SK-N-SH treated with all-trans-retinoic acid at 6 μM for 48 hours (cell line): ENCODE data around the gene TSKS.

Experiments used
- ATAC-seq: fragments of 200-7000 bp; cut with Tn5 transposase; 3 replicates; pipeline ENCODE4 v1.9.1; 2020; ENCODE audit warnings: mild to moderate bottlenecking, moderate library complexity
- ARNTL ChIP-seq: fragments of 450-650 bp; formaldehyde crosslinking; IDR thresholded peaks from 2 replicates; pipeline ENCODE4 v1.5.0; 2020; ENCODE audit warnings: low read depth, mild to moderate bottlenecking, moderate library complexity, borderline replicate concordance
- BACH2 ChIP-seq: fragments of 250-450 bp; sonication (Bioruptor Pico); IDR thresholded peaks from 2 replicates; pipeline ENCODE4 v1.9.0; 2021; ENCODE audit warnings: mild to moderate bottlenecking, borderline replicate concordance
- CSDC2 ChIP-seq: fragments of 250-450 bp; sonication (Bioruptor Pico); IDR thresholded peaks from 2 replicates; pipeline ENCODE4 v1.5.0; 2020; ENCODE audit warnings: mild to moderate bottlenecking, moderate library complexity
- ESRRG ChIP-seq: fragments of 250-450 bp; sonication (Bioruptor Pico); IDR thresholded peaks from 2 replicates; pipeline ENCODE4 v1.6.1; 2021; ENCODE audit warnings: mild to moderate bottlenecking
- GLIS3 ChIP-seq: fragments of 250-450 bp; sonication (Bioruptor Pico); IDR thresholded peaks from 2 replicates; pipeline ENCODE4 v1.5.0; 2020; ENCODE audit warnings: mild to moderate bottlenecking, moderate library complexity
- ISL1 ChIP-seq: fragments of 250-450 bp; sonication (Bioruptor Pico); IDR thresholded peaks from 2 replicates; pipeline ENCODE4 v2.1.2; 2022; ENCODE audit warnings: mild to moderate bottlenecking, moderate library complexity
- OSR1 ChIP-seq: fragments of 250-450 bp; sonication (Bioruptor Pico); IDR thresholded peaks from 2 replicates; pipeline ENCODE4 v1.8.0; 2022; ENCODE audit warnings: moderate library complexity, mild to moderate bottlenecking, inconsistent platforms
- PPARA ChIP-seq: fragments of 250-450 bp; sonication (Bioruptor Pico); IDR thresholded peaks from 2 replicates; pipeline ENCODE4 v1.5.0; 2020; ENCODE audit warnings: mild to moderate bottlenecking, borderline replicate concordance
- RARB ChIP-seq: fragments of 250-450 bp; sonication (Bioruptor Pico); IDR thresholded peaks from 2 replicates; pipeline ENCODE4 v1.8.0; 2021; ENCODE audit warnings: mild to moderate bottlenecking, moderate library complexity
- SNAI2 ChIP-seq: fragments of 250-450 bp; sonication (Bioruptor Pico); IDR thresholded peaks from 2 replicates; pipeline ENCODE4 v1.5.0; 2020; ENCODE audit warnings: mild to moderate bottlenecking, moderate library complexity
- TCF4 ChIP-seq: fragments of 250-450 bp; sonication (Bioruptor Pico); IDR thresholded peaks from 2 replicates; pipeline ENCODE4 v1.8.0; 2021; ENCODE audit warnings: mild to moderate bottlenecking, moderate library complexity, borderline replicate concordance
- TOX ChIP-seq: fragments of 250-450 bp; sonication (Bioruptor Pico); IDR thresholded peaks from 2 replicates; pipeline ENCODE4 v1.8.0; 2021; ENCODE audit warnings: mild to moderate bottlenecking, moderate library complexity, borderline replicate concordance
- ZC3H10 ChIP-seq: fragments of 250-450 bp; sonication (Bioruptor Pico); IDR thresholded peaks from 2 replicates; pipeline ENCODE4 v1.5.1; 2021; ENCODE audit warnings: mild to moderate bottlenecking, moderate library complexity
- ZFP30 ChIP-seq: fragments of 450-650 bp; formaldehyde crosslinking; IDR thresholded peaks from 2 replicates; pipeline ENCODE4 v1.5.0; 2022; ENCODE audit warnings: mild to moderate bottlenecking, moderate library complexity
- ZNF70 ChIP-seq: fragments of 450-650 bp; formaldehyde crosslinking; IDR thresholded peaks from 2 replicates; pipeline ENCODE4 v1.5.0; 2020; ENCODE audit warnings: mild to moderate bottlenecking, moderate library complexity
- ZNF8 ChIP-seq: fragments of 450-650 bp; formaldehyde crosslinking; IDR thresholded peaks from 2 replicates; pipeline ENCODE4 v1.5.0; 2020; ENCODE audit warnings: mild to moderate bottlenecking, moderate library complexity
- TF ChIP-seq, protein P1 (sequence below): fragments of 250-450 bp; sonication (Bioruptor Pico); IDR thresholded peaks from 2 replicates; pipeline ENCODE4 v1.8.0; 2021; ENCODE audit warnings: low read depth, mild to moderate bottlenecking, moderate library complexity, borderline replicate concordance
- TF ChIP-seq, protein P2 (sequence below): fragments of 250-450 bp; sonication (Bioruptor Pico); IDR thresholded peaks from 2 replicates; pipeline ENCODE4 v1.5.0; 2020; ENCODE audit warnings: mild to moderate bottlenecking, moderate library complexity
- TF ChIP-seq, protein P3 (sequence below): fragments of 250-450 bp; sonication (Bioruptor Pico); IDR thresholded peaks from 2 replicates; pipeline ENCODE4 v1.8.0; 2020; ENCODE audit warnings: mild to moderate bottlenecking, moderate library complexity, borderline replicate concordance
- TF ChIP-seq, protein P4 (sequence below): fragments of 250-450 bp; sonication (Bioruptor Pico); IDR thresholded peaks from 2 replicates; pipeline ENCODE4 v1.5.1; 2021; ENCODE audit warnings: mild to moderate bottlenecking, moderate library complexity

TSKS gene

DNA sequence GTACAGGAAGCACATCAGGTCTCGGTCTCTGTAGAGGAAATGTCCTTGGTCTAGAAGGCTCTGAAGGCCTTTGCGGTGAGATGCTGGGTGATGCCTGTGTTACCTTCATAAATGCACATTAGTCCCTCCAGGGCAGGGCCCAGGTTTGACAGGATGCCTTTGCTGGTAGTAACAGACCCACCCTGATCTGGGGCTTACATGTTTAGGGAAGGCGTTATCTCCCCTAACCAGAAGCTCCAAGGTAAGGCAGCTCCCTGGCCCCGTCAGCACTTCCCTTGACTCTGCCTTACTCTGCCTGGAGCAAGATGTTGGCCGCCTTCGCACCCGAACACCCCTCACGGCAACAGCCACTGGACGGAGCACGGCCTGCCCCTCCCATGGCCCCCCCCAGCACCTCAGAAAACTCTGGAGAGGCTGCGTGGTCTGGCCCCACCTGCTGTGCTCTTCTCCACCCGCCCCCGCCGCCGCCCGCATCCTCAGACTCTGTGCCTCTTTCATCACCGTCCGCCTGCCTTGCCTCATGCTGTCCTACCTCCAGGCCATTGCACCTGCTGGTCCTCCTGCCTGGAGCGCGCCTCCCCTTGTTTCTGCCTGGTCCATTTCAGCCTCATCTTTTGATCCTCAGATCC is 12.8 kb upstream of the TSKS start:
- TF ChIP-seq PPARA (CRISPR knock-in tag) (no peak), GLIS3 (no peak), ZNF8 (CRISPR knock-in tag) (no peak), RARB (CRISPR knock-in tag) (no peak), ESRRG (CRISPR knock-in tag) (no peak), CSDC2 (CRISPR knock-in tag) (no peak), TOX (CRISPR knock-in tag) (no peak), ISL1 (CRISPR knock-in tag) (no peak), ZC3H10 (CRISPR knock-in tag) (no peak), SNAI2 (no peak), ZNF70 (CRISPR knock-in tag) (no peak), OSR1 (CRISPR knock-in tag) (no peak)
- TF ChIP-seq, protein P1, sequence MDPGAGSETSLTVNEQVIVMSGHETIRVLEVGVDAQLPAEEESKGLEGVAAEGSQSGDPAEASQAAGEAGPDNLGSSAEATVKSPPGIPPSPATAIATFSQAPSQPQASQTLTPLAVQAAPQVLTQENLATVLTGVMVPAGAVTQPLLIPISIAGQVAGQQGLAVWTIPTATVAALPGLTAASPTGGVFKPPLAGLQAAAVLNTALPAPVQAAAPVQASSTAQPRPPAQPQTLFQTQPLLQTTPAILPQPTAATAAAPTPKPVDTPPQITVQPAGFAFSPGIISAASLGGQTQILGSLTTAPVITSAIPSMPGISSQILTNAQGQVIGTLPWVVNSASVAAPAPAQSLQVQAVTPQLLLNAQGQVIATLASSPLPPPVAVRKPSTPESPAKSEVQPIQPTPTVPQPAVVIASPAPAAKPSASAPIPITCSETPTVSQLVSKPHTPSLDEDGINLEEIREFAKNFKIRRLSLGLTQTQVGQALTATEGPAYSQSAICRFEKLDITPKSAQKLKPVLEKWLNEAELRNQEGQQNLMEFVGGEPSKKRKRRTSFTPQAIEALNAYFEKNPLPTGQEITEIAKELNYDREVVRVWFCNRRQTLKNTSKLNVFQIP = no peak
- TF ChIP-seq, protein P2, sequence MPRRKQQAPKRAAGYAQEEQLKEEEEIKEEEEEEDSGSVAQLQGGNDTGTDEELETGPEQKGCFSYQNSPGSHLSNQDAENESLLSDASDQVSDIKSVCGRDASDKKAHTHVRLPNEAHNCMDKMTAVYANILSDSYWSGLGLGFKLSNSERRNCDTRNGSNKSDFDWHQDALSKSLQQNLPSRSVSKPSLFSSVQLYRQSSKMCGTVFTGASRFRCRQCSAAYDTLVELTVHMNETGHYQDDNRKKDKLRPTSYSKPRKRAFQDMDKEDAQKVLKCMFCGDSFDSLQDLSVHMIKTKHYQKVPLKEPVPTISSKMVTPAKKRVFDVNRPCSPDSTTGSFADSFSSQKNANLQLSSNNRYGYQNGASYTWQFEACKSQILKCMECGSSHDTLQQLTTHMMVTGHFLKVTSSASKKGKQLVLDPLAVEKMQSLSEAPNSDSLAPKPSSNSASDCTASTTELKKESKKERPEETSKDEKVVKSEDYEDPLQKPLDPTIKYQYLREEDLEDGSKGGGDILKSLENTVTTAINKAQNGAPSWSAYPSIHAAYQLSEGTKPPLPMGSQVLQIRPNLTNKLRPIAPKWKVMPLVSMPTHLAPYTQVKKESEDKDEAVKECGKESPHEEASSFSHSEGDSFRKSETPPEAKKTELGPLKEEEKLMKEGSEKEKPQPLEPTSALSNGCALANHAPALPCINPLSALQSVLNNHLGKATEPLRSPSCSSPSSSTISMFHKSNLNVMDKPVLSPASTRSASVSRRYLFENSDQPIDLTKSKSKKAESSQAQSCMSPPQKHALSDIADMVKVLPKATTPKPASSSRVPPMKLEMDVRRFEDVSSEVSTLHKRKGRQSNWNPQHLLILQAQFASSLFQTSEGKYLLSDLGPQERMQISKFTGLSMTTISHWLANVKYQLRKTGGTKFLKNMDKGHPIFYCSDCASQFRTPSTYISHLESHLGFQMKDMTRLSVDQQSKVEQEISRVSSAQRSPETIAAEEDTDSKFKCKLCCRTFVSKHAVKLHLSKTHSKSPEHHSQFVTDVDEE (CRISPR knock-in tag) = no peak
- TF ChIP-seq, protein P3, sequence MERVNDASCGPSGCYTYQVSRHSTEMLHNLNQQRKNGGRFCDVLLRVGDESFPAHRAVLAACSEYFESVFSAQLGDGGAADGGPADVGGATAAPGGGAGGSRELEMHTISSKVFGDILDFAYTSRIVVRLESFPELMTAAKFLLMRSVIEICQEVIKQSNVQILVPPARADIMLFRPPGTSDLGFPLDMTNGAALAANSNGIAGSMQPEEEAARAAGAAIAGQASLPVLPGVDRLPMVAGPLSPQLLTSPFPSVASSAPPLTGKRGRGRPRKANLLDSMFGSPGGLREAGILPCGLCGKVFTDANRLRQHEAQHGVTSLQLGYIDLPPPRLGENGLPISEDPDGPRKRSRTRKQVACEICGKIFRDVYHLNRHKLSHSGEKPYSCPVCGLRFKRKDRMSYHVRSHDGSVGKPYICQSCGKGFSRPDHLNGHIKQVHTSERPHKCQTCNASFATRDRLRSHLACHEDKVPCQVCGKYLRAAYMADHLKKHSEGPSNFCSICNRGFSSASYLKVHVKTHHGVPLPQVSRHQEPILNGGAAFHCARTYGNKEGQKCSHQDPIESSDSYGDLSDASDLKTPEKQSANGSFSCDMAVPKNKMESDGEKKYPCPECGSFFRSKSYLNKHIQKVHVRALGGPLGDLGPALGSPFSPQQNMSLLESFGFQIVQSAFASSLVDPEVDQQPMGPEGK = no peak
- TF ChIP-seq, protein P4, sequence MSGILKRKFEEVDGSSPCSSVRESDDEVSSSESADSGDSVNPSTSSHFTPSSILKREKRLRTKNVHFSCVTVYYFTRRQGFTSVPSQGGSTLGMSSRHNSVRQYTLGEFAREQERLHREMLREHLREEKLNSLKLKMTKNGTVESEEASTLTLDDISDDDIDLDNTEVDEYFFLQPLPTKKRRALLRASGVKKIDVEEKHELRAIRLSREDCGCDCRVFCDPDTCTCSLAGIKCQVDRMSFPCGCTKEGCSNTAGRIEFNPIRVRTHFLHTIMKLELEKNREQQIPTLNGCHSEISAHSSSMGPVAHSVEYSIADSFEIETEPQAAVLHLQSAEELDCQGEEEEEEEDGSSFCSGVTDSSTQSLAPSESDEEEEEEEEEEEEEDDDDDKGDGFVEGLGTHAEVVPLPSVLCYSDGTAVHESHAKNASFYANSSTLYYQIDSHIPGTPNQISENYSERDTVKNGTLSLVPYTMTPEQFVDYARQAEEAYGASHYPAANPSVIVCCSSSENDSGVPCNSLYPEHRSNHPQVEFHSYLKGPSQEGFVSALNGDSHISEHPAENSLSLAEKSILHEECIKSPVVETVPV = no peak
- no peak for ATAC-seq

DNA sequence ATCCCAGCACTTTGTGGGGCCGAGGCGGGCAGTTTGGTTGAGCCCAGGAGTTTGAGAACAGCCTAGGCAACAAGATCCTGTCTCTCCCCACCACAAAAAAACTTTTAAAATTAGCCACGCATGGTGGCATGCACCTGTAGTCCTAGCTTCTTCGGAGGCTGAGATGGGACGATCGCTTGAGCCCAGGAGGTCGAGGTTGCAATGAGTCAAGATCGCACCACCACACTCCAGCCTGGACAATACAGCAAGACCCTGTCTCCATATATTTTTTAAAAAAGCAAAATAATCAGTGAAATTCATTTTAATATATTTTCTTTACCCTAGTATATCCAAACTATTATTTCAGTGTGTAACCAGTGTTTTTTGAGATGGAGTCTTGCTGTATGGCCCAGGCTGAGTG is 11.9 kb upstream of the TSKS start:
- TF ChIP-seq ZFP30 (CRISPR knock-in tag) (no peak), OSR1 (CRISPR knock-in tag) (no peak), ESRRG (CRISPR knock-in tag) (no peak), TOX (CRISPR knock-in tag) (no peak), TCF4 (CRISPR knock-in tag) (no peak), ISL1 (CRISPR knock-in tag) (no peak), CSDC2 (CRISPR knock-in tag) (no peak), RARB (CRISPR knock-in tag) (no peak)
- TF ChIP-seq, protein P3 = no peak
- ATAC-seq = no peak

DNA sequence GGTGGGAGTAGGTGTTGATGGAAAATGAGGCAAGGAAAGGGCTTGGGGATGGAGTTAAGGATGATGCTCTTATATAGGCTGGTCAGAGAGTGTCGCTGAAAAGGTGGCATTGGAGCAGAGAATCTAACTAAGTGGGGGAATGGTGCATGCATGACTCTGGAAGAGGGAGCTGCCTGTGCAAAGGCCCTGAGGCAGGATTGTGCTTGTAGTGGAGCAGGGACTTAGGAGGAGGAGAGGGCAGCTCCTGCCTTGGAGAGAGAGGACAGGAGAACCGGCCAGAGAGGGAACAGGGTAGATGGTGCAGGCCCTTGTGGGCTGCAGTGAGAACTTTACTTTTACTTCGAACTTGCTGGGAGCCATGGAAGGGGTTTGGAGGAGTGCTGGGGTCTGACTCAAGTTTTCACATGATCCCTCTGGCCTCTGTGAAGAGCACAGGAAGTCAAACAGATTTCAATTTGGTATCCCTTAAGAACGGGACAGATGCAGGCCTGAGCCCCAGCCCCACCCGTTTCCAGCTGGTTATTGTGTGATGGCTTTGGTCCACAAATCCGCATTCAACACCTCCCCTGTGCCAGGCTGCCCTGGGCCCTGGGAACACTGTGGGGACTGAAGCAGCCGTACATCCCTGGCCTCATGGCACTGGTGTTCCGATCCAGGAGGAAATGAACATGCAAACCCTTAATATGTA is 10.7 kb upstream of the TSKS start:
- ATAC-seq = no peak
- TF ChIP-seq TCF4 (CRISPR knock-in tag) = no peak
- no peak for TF ChIP-seq ZC3H10 (CRISPR knock-in tag)
- no peak for TF ChIP-seq BACH2 (CRISPR knock-in tag)
- no peak for TF ChIP-seq SNAI2
- TF ChIP-seq, protein P4 = no peak
- no peak for TF ChIP-seq ARNTL
- no peak for TF ChIP-seq ZNF70 (CRISPR knock-in tag)
- TF ChIP-seq CSDC2 (CRISPR knock-in tag) = no peak
- no peak for TF ChIP-seq ZFP30 (CRISPR knock-in tag)
- no peak for TF ChIP-seq TOX (CRISPR knock-in tag)
- TF ChIP-seq, protein P3 = no peak
